HepG2 (cell line): ENCODE measurements around the gene CACNB4. TPM values are rescaled to one million over a fixed set of nuclear protein-coding genes. Genes with fewer than 3 reads are reported as not detected.

Source experiments
- ATAC-seq: fragments of 200-7000 bp; cut with Tn5 transposase; 3 replicates; pipeline ENCODE4 v1.9.1; 2020; ENCODE audit warnings: mild to moderate bottlenecking, moderate library complexity
- BruUV-seq: library from RNA; stranded (reverse); fragments of 400-500 nt; replicated peaks from 2 replicates; lab custom pipeline; 2021; lab: Mats Ljungman, UMichigan
- CTCF ChIA-PET: fragments of 300-600 bp; formaldehyde crosslinking; extraction: SDS; loops from one replicate; lab custom pipeline; 2021; ENCODE audit warnings: low total read pairs, inconsistent platforms, low intra/inter-chr PET ratio; lab: Yijun Ruan, JAX
- POLR2A ChIA-PET: fragments of 350-600 bp; sonication (Branson Sonifier 250); formaldehyde crosslinking; loops from one replicate; lab custom pipeline; 2020; ENCODE audit warnings: antibody characterized with exemption, inconsistent platforms; lab: Yijun Ruan, JAX
- DNase-seq: peaks from one replicate; pipeline ENCODE4 v3.0.0-alpha.2; 2015; ENCODE audit warnings: low spot score
- FAIRE-seq: peaks from 3 replicates; lab custom pipeline; 2011; peaks lifted over from hg19 to GRCh38; lab: Jason Lieb, UNC
- H2AFZ ChIP-seq: one replicate; pipeline ENCODE4 v1.6.1; 2011; ENCODE audit warnings: low read length, inconsistent platforms
- H3K27ac ChIP-seq: fragments of 300-600 bp; 3 replicates; pipeline ENCODE4 v1.8.0; 2011; ENCODE audit warnings: mixed run types, mild to moderate bottlenecking, mixed read lengths, low read length, inconsistent platforms; ENCODE audit not compliant: insufficient read depth; ENCODE audit errors: extremely low read length
- H3K27me3 ChIP-seq, 2 experiments: fragments of 200-600 bp in 1 of 2; 2 replicates in 1 of 2; 3 replicates in 1 of 2; pipeline versions ENCODE4 v1.6.0 to v1.8.0; 2011; ENCODE audit warnings: low read length in 2 of 2, mild to moderate bottlenecking in 2 of 2, moderate library complexity in 2 of 2, inconsistent platforms in 1 of 2; ENCODE audit not compliant: insufficient read depth in 2 of 2, control insufficient read depth in 1 of 2
- H3K36me3 ChIP-seq, 2 experiments: fragments of 200-600 bp in 1 of 2; replicated peaks in 1 of 2; 2 replicates in 1 of 2; 3 replicates in 1 of 2; pipeline versions ENCODE4 v1.5.1 to v1.8.0; 2011; ENCODE audit warnings: low read length in 2 of 2, inconsistent platforms in 1 of 2; ENCODE audit not compliant: insufficient read depth in 2 of 2, control insufficient read depth in 1 of 2
- H3K4me1 ChIP-seq: 2 replicates; pipeline ENCODE4 v1.5.1; 2012; ENCODE audit warnings: low read length, inconsistent platforms; ENCODE audit not compliant: insufficient read depth
- H3K4me2 ChIP-seq: 2 replicates; pipeline ENCODE4 v1.6.0; 2011; ENCODE audit warnings: low read depth, low read length, inconsistent platforms
- H3K4me3 ChIP-seq, 3 experiments: fragments of 200-600 bp in 1 of 3; sonication (generic), shearing (Covaris generic) in 1 of 3; replicated peaks in 1 of 3; 2 replicates each; pipeline ENCODE4 v1.5.1; 2011 to 2016; ENCODE audit warnings: low read length in 3 of 3, inconsistent platforms in 2 of 3, low read depth in 2 of 3, mild to moderate bottlenecking in 2 of 3, control low read depth in 1 of 3, mixed read lengths in 1 of 3; ENCODE audit not compliant: insufficient read depth in 1 of 3
- H3K79me2 ChIP-seq: one replicate; pipeline ENCODE4 v1.6.1; 2011; ENCODE audit warnings: low read length, inconsistent platforms; ENCODE audit not compliant: insufficient read depth
- H3K9ac ChIP-seq: 2 replicates; pipeline ENCODE4 v1.6.0; 2011; ENCODE audit warnings: mild to moderate bottlenecking, low read depth, low read length, inconsistent platforms; ENCODE audit not compliant: insufficient read depth
- H3K9me3 ChIP-seq: 2 replicates; pipeline ENCODE4 v1.5.1; 2012; ENCODE audit warnings: mild to moderate bottlenecking, low read length
- H4K20me1 ChIP-seq: 2 replicates; pipeline ENCODE4 v1.6.0; 2011; ENCODE audit warnings: inconsistent platforms, mild to moderate bottlenecking, low read length, moderate library complexity; ENCODE audit not compliant: insufficient read depth
- ARID5B ChIP-seq: IDR thresholded peaks from 2 replicates; pipeline ENCODE4 v1.4.0; 2020; ENCODE audit warnings: mild to moderate bottlenecking, missing genetic modification reagents
- HNRNPH1 ChIP-seq: fragments of 200-400 bp; formaldehyde crosslinking; optimal IDR thresholded peaks from 2 replicates; pipeline ENCODE3; 2017; ENCODE audit warnings: mild to moderate bottlenecking, low read depth, low read length
- REST ChIP-seq, 2 experiments: IDR thresholded peaks; 2 replicates each; pipeline ENCODE4 v1.6.1; 2011 to 2012; ENCODE audit warnings: low read length in 2 of 2, borderline replicate concordance in 1 of 2, low read depth in 1 of 2, mild to moderate bottlenecking in 1 of 2, moderate library complexity in 1 of 2
- SP140L ChIP-seq: sonication (generic); formaldehyde crosslinking; IDR thresholded peaks from 2 replicates; pipeline ENCODE4 v1.4.0; 2020; ENCODE audit warnings: missing genetic modification reagents, borderline replicate concordance
- ZNF136 ChIP-seq: sonication (generic); formaldehyde crosslinking; IDR thresholded peaks from 2 replicates; pipeline ENCODE4 v1.8.1; 2022; ENCODE audit warnings: low read depth, mild to moderate bottlenecking, moderate library complexity, missing genetic modification reagents
- WGBS: methylation state at CpG from one replicate; pipeline ENCODE4 v1.1.6; 2017; ENCODE audit warnings: low lambda C conversion rate; 5-methylcytosine and 5-hydroxymethylcytosine counted together
- in situ Hi-C: cut with HindIII; loops from 2 replicates; pipeline ENCODE4 v1.10.0; 2017; ENCODE audit warnings: low pct_unique_long_range_greater_than_20kb; ENCODE audit not compliant: extremely low pct_ligation_motif_present
- intact Hi-C: fragments of 100-400 bp; cut with micrococcal nuclease; formaldehyde crosslinking; loops from one replicate; pipeline ENCODE4 v1.10.0; 2022; ENCODE audit not compliant: unreplicated experiment
- polyA plus RNA-seq, 8 experiments: library from polyadenylated mRNA; depleted of rRNA in 3 of 8; stranded (reverse) in 7 of 8; unstranded in 1 of 8; fragments of >200 nt; fragmentation: Illumina TruSeq in 4 of 8; extraction: Trizol in 4 of 8; gene quantifications; 2 replicates each; pipeline versions ENCODE4 v1.2.1 to v1.2.3, GENCODE V29; 2011 to 2016; ENCODE audit warnings: low read depth in 4 of 8, missing spikeins in 1 of 8, mixed read lengths in 1 of 8; ENCODE audit not compliant: insufficient read depth in 1 of 8
- total RNA-seq, 5 experiments: library from RNA; depleted of rRNA; stranded (reverse); fragments of >200 nt; fragmentation: Illumina TruSeq; extraction: Trizol; gene quantifications; 2 replicates each; pipeline ENCODE4 v1.2.3, GENCODE V29; 2016; ENCODE audit warnings: low read depth in 1 of 5

The CACNB4 gene
- total and polyA plus RNA-seq, 2 of the 13 experiments (the other 11 are each of a cell fraction or from before 2014, with no cell fraction given) = 5.1 to 14.3 TPM

GRCh38 chr2:151907286-151908203, 191.3 kb downstream of the CACNB4 start:
- Histone ChIP-seq H3K36me3 (no peaks in the 10 kb centered on the region), H3K9ac (no peak overlapping the region), H3K79me2 (no peaks in the 10 kb centered on the region), H3K4me2 (no peak overlapping the region), H3K27me3 (no peaks in the 10 kb centered on the region), H3K9me3 (no peaks in the 10 kb centered on the region), H3K27ac (no peak overlapping the region), H3K4me3 (no peak overlapping the region), H2AFZ (no peak overlapping the region), H3K4me1 (no peaks in the 10 kb centered on the region)
- ChIA-PET POLR2A (no interaction called here), CTCF (no interaction called here)
- DNase-seq (no peak), FAIRE-seq (no peak), ATAC-seq (no peak)
- no TSS peak for BruUV-seq
- no peak for TF ChIP-seq HNRNPH1
- TF ChIP-seq REST (IDR thresholded peaks at IDR 0.05; ENCODE audit: borderline replicate concordance in 1 of 2, low read depth in 1 of 2, low read length in 2 of 2) = no peak
- TF ChIP-seq, all 625 proteins: peak for 0
- whole genome bisulfite sequencing = 94% methylated on average over 6 of the region's 6 CpGs
- in situ Hi-C loops = no loop called here
- intact Hi-C loops = no loop called here
- no peaks in the 10 kb centered on the region for H4K20me1 ChIP-seq

- intact Hi-C loops (no loop called here), in situ Hi-C loops (no loop called here)
- 96% methylated on average over 2 of the region's 2 CpGs for WGBS
- CTCF ChIA-PET = no interaction called here
- no peak overlapping the region for H3K4me2 ChIP-seq
- H3K27ac ChIP-seq = no peak overlapping the region
- no peak overlapping the region for H2AFZ ChIP-seq
- ATAC-seq = no peak
- no peak for FAIRE-seq
- DNase-seq = no peak
- POLR2A ChIA-PET = no interaction called here
- no peaks in the 10 kb centered on the region for H4K20me1 ChIP-seq
- no peaks in the 10 kb centered on the region for H3K36me3 ChIP-seq
- H3K9ac ChIP-seq = no peak overlapping the region
- H3K27me3 ChIP-seq = no peaks in the 10 kb centered on the region
- no peaks in the 10 kb centered on the region for H3K4me1 ChIP-seq
- H3K4me3 ChIP-seq = no peak overlapping the region
- BruUV-seq = no TSS peak
- H3K9me3 ChIP-seq = no peaks in the 10 kb centered on the region
- H3K79me2 ChIP-seq = no peaks in the 10 kb centered on the region
- TF ChIP-seq ZNF136 (CRISPR knock-in tag) = no peak
- no peak for TF ChIP-seq ARID5B
- TF ChIP-seq SP140L (CRISPR knock-in tag) = no peak
These were observed 192.2 kb downstream of the CACNB4 start for GRCh38 chr2:151906633-151906998.
